HEK293 (cell line): ENCODE data around the gene GANAB.
A peak's percentile ranks its signal among the peaks of the same experiment; 100 is the strongest.

ENCODE experiments used
- CTCF ChIA-PET: fragments of 350-600 bp; formaldehyde crosslinking; extraction: SDS; loops from one replicate; lab custom pipeline; 2021; ENCODE audit warnings: antibody characterized with exemption; lab: Yijun Ruan, JAX
- POLR2A ChIA-PET: fragments of 300-600 bp; formaldehyde crosslinking; extraction: SDS; loops from one replicate; lab custom pipeline; 2020; ENCODE audit warnings: antibody characterized with exemption, inconsistent platforms; lab: Yijun Ruan, JAX
- H3K27ac ChIP-seq: fragments of 200-500 bp; sonication (Bioruptor generic); 2 replicates; pipeline ENCODE4 v1.5.1; 2014; ENCODE audit warnings: low read depth, low read length, control low read depth, inconsistent platforms; ENCODE audit errors: extremely low read depth
- H3K36me3 ChIP-seq, 2 experiments: fragments of 200-500 bp in 1 of 2; sonication (Bioruptor generic) in 1 of 2; 1 replicate in 1 of 2; 2 replicates in 1 of 2; pipeline ENCODE4 v1.5.1; 2014 to 2017; ENCODE audit warnings: inconsistent platforms in 2 of 2, low read length in 2 of 2; ENCODE audit not compliant: control insufficient read depth in 2 of 2, insufficient read depth in 1 of 2
- H3K4me1 ChIP-seq: fragments of 200-500 bp; sonication (Bioruptor generic); 2 replicates; pipeline ENCODE4 v1.5.1; 2014; ENCODE audit warnings: mild to moderate bottlenecking, low read length, inconsistent platforms; ENCODE audit not compliant: control insufficient read depth, insufficient read depth
- H3K4me3 ChIP-seq: 2 replicates; pipeline ENCODE4 v1.5.1; 2011; ENCODE audit warnings: low read depth, mild to moderate bottlenecking, control low read depth, low read length, moderate library complexity
- H3K9me3 ChIP-seq: fragments of 200-500 bp; sonication (Bioruptor generic); 2 replicates; pipeline ENCODE4 v1.5.1; 2014; ENCODE audit warnings: low read depth, low read length, inconsistent platforms; ENCODE audit not compliant: control insufficient read depth, insufficient read depth
- KLF10 ChIP-seq: fragments of 450-650 bp; IDR thresholded peaks from 2 replicates; pipeline ENCODE4 v1.5.1; 2018; ENCODE audit warnings: missing biosample characterization, mild to moderate bottlenecking, missing genetic modification characterization
- PRDM1 ChIP-seq: fragments of 450-650 bp; formaldehyde crosslinking; IDR thresholded peaks from 2 replicates; pipeline ENCODE4; 2016; ENCODE audit warnings: missing biosample characterization, missing genetic modification characterization
- ZBTB17 ChIP-seq: fragments of 450-650 bp; formaldehyde crosslinking; IDR thresholded peaks from 2 replicates; pipeline ENCODE4 v1.5.1; 2016; ENCODE audit warnings: missing biosample characterization, missing genetic modification characterization
- ZBTB48 ChIP-seq: fragments of 450-650 bp; formaldehyde crosslinking; IDR thresholded peaks from 2 replicates; pipeline ENCODE4 v1.5.1; 2016; ENCODE audit warnings: missing biosample characterization, missing genetic modification characterization
- ZNF121 ChIP-seq: fragments of 450-650 bp; formaldehyde crosslinking; IDR thresholded peaks from 2 replicates; pipeline ENCODE4 v1.5.1; 2016; ENCODE audit warnings: missing biosample characterization, missing genetic modification characterization
- ZNF335 ChIP-seq: fragments of 450-650 bp; formaldehyde crosslinking; conservative IDR thresholded peaks from 2 replicates; pipeline ENCODE4 v1.5.1; 2016; ENCODE audit warnings: missing biosample characterization, missing genetic modification characterization
- ZNF366 ChIP-seq: fragments of 450-650 bp; formaldehyde crosslinking; conservative IDR thresholded peaks from 2 replicates; pipeline ENCODE4 v1.5.1; 2016; ENCODE audit warnings: missing biosample characterization, missing genetic modification characterization
- ZNF423 ChIP-seq: fragments of 450-650 bp; formaldehyde crosslinking; IDR thresholded peaks from 2 replicates; pipeline ENCODE4 v1.5.1; 2016; ENCODE audit warnings: missing biosample characterization, missing genetic modification characterization
- ZNF473 ChIP-seq: fragments of 450-650 bp; formaldehyde crosslinking; IDR thresholded peaks from 2 replicates; pipeline ENCODE4 v1.5.1; 2017; ENCODE audit warnings: missing biosample characterization, missing genetic modification characterization
- ZNF571 ChIP-seq: fragments of 450-650 bp; formaldehyde crosslinking; IDR thresholded peaks from 2 replicates; pipeline ENCODE4 v1.5.0; 2017; ENCODE audit warnings: missing biosample characterization, missing genetic modification characterization
- ZNF596 ChIP-seq: fragments of 450-650 bp; IDR thresholded peaks from 2 replicates; pipeline ENCODE4 v1.5.0; 2018; ENCODE audit warnings: missing biosample characterization, mild to moderate bottlenecking, missing genetic modification characterization, moderate library complexity
- ZNF76 ChIP-seq: fragments of 450-650 bp; formaldehyde crosslinking; IDR thresholded peaks from 2 replicates; pipeline ENCODE4; 2016; ENCODE audit warnings: low read depth, missing biosample characterization, missing genetic modification characterization, borderline replicate concordance
- ZNF791 ChIP-seq: fragments of 450-650 bp; formaldehyde crosslinking; IDR thresholded peaks from 2 replicates; pipeline ENCODE4 v1.5.1; 2016; ENCODE audit warnings: missing biosample characterization, missing genetic modification characterization
- ZNF792 ChIP-seq: fragments of 450-650 bp; formaldehyde crosslinking; IDR thresholded peaks from 2 replicates; pipeline ENCODE4 v1.5.1; 2016; ENCODE audit warnings: missing biosample characterization, missing genetic modification characterization
- ZSCAN30 ChIP-seq: fragments of 450-650 bp; IDR thresholded peaks from 2 replicates; pipeline ENCODE4 v1.5.1; 2018; ENCODE audit warnings: missing biosample characterization, mild to moderate bottlenecking, missing genetic modification characterization, moderate library complexity
- TF ChIP-seq, protein P1 (sequence below): fragments of 450-650 bp; formaldehyde crosslinking; IDR thresholded peaks from 2 replicates; pipeline ENCODE4 v1.5.1; 2017; ENCODE audit warnings: missing biosample characterization, missing genetic modification characterization
- TF ChIP-seq, protein P2 (sequence below): fragments of 450-650 bp; formaldehyde crosslinking; IDR thresholded peaks from 2 replicates; pipeline ENCODE4 v1.5.1; 2016; ENCODE audit warnings: missing biosample characterization, missing genetic modification characterization
- TF ChIP-seq, protein P3 (sequence below): fragments of 450-650 bp; formaldehyde crosslinking; IDR thresholded peaks from 2 replicates; pipeline ENCODE4 v1.5.1; 2016; ENCODE audit warnings: missing biosample characterization, missing genetic modification characterization
- TF ChIP-seq, protein P4 (sequence below): fragments of 450-650 bp; formaldehyde crosslinking; IDR thresholded peaks from 2 replicates; pipeline ENCODE4 v1.5.1; 2017; ENCODE audit warnings: missing biosample characterization, missing genetic modification characterization
- TF ChIP-seq, protein P5 (sequence below): fragments of 450-650 bp; formaldehyde crosslinking; IDR thresholded peaks from 2 replicates; pipeline ENCODE4 v1.5.1; 2016; ENCODE audit warnings: missing biosample characterization, missing genetic modification characterization
- TF ChIP-seq, protein P6 (sequence below): fragments of 450-650 bp; formaldehyde crosslinking; IDR thresholded peaks from 2 replicates; pipeline ENCODE4 v1.5.1; 2016; ENCODE audit warnings: missing biosample characterization, missing genetic modification characterization

The GANAB gene

DNA sequence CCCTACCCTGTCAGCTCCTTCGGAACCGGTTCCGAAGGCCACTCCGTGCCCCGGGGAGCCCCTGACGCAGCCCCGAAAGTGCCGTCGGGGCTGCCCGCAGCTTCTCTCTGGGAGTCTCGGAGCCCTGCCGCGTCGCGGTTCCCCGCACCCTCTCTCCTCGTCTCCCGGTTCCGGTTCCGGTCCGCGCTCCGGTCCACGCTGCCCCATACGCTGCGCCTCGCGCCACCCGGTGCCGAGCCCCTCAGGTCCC, 45.4 kb downstream of the GANAB start (continued):
- TF ChIP-seq, protein P1, sequence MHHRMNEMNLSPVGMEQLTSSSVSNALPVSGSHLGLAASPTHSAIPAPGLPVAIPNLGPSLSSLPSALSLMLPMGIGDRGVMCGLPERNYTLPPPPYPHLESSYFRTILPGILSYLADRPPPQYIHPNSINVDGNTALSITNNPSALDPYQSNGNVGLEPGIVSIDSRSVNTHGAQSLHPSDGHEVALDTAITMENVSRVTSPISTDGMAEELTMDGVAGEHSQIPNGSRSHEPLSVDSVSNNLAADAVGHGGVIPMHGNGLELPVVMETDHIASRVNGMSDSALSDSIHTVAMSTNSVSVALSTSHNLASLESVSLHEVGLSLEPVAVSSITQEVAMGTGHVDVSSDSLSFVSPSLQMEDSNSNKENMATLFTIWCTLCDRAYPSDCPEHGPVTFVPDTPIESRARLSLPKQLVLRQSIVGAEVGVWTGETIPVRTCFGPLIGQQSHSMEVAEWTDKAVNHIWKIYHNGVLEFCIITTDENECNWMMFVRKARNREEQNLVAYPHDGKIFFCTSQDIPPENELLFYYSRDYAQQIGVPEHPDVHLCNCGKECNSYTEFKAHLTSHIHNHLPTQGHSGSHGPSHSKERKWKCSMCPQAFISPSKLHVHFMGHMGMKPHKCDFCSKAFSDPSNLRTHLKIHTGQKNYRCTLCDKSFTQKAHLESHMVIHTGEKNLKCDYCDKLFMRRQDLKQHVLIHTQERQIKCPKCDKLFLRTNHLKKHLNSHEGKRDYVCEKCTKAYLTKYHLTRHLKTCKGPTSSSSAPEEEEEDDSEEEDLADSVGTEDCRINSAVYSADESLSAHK = no peak
- TF ChIP-seq ZNF423 (tag by site-specific recombination) = no peak; the same call in 1 of the 2 replicates
- TF ChIP-seq, protein P2, sequence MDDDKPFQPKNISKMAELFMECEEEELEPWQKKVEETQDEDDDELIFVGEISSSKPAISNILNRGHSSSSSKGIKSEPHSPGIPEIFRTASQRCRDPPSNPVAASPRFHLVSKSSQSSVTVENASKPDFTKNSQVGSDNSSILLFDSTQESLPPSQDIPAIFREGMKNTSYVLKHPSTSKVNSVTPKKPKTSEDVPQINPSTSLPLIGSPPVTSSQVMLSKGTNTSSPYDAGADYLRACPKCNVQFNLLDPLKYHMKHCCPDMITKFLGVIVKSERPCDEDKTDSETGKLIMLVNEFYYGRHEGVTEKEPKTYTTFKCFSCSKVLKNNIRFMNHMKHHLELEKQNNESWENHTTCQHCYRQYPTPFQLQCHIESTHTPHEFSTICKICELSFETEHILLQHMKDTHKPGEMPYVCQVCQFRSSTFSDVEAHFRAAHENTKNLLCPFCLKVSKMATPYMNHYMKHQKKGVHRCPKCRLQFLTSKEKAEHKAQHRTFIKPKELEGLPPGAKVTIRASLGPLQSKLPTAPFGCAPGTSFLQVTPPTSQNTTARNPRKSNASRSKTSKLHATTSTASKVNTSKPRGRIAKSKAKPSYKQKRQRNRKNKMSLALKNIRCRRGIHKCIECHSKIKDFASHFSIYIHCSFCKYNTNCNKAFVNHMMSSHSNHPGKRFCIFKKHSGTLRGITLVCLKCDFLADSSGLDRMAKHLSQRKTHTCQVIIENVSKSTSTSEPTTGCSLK (tag by site-specific recombination) = no peak

DNA sequence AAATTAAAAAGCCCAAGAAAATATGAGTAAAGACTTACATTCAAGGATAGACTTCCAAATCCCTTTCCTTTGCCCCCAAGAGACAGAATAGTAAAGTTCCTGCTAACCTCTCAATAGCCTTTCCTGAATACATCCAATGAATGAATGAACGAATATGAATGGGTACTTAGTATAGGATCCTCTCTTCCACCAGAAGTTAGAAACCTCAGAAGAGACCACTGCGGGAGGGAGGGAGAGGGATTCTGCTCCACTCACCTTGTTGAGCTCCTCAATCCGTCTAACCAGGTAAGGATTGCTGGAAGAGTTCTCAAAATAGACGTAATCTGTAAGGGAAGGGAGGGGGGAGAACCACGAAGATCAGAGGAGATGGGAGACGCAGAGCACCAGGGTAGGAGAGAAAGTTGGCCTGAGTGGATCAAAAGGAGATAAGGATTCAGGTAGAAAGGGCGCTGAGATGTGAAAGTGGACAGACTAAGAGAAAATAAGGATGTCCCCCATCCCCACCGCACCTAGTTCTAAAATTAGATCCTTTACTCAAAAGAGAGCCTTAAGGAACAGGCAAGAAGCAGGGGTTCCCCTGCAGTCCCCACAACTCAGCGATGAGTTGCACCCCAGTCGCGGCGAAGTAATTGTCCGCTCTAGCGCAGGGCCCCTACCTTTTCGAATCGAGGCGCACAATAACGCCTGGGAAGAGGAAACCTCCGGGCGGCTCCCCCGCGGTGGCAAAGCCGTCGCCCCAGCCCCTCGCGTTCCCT, 45.9 kb downstream of the GANAB start:
- POLR2A ChIA-PET = interaction anchor here (0.6 to 4.2 kb wide), 12 partner anchors 9 to 176 kb away, joined by 3 to 140 read pairs (median 9); partner anchors contain the start of genes B3GAT3, C11orf98, CSKMT and EEF1G
- H3K36me3 ChIP-seq = peaks cover 17 to 68% of the 10 kb centered on the region in 2 experiments; a peak in 2 of 3 replicates
- no peaks in the 10 kb centered on the region for H3K4me1 ChIP-seq
- peak overlapping the region; percentile 95 for H3K27ac ChIP-seq
- H3K9me3 ChIP-seq = no peaks in the 10 kb centered on the region
- CTCF ChIA-PET = interaction anchor here (1.0 to 2.4 kb wide), 5 partner anchors 10 to 206 kb away, joined by 3 to 12 read pairs (median 5); partner anchors contain the start of genes GANAB, ROM1 and TUT1
- peak overlapping the region; percentile 91 for H3K4me3 ChIP-seq
- TF ChIP-seq ZNF571 (no peak), ZNF792 (tag by site-specific recombination) (0 out of 2 replicates have a peak, but pooled peaks have one; percentile 8), ZBTB17 (tag by site-specific recombination) (peak; percentile 61; the same call in 1 of the 2 replicates), ZNF335 (tag by site-specific recombination) (peak; percentile 71), ZNF791 (tag by site-specific recombination) (no peak), PRDM1 (tag by site-specific recombination) (peak; percentile 95), ZNF473 (tag by site-specific recombination) (no peak), ZNF596 (no peak), ZNF76 (tag by site-specific recombination) (no peak), ZNF121 (tag by site-specific recombination) (no peak), ZNF366 (tag by site-specific recombination) (peak; percentile 47), ZSCAN30 (tag by site-specific recombination) (no peak), ZBTB48 (tag by site-specific recombination) (no peak), KLF10 (no peak)
- TF ChIP-seq, protein P3, sequence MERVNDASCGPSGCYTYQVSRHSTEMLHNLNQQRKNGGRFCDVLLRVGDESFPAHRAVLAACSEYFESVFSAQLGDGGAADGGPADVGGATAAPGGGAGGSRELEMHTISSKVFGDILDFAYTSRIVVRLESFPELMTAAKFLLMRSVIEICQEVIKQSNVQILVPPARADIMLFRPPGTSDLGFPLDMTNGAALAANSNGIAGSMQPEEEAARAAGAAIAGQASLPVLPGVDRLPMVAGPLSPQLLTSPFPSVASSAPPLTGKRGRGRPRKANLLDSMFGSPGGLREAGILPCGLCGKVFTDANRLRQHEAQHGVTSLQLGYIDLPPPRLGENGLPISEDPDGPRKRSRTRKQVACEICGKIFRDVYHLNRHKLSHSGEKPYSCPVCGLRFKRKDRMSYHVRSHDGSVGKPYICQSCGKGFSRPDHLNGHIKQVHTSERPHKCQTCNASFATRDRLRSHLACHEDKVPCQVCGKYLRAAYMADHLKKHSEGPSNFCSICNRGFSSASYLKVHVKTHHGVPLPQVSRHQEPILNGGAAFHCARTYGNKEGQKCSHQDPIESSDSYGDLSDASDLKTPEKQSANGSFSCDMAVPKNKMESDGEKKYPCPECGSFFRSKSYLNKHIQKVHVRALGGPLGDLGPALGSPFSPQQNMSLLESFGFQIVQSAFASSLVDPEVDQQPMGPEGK (tag by site-specific recombination) = no peak
- TF ChIP-seq, protein P4, sequence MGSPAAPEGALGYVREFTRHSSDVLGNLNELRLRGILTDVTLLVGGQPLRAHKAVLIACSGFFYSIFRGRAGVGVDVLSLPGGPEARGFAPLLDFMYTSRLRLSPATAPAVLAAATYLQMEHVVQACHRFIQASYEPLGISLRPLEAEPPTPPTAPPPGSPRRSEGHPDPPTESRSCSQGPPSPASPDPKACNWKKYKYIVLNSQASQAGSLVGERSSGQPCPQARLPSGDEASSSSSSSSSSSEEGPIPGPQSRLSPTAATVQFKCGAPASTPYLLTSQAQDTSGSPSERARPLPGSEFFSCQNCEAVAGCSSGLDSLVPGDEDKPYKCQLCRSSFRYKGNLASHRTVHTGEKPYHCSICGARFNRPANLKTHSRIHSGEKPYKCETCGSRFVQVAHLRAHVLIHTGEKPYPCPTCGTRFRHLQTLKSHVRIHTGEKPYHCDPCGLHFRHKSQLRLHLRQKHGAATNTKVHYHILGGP (tag by site-specific recombination) = no peak
- TF ChIP-seq, protein P5, sequence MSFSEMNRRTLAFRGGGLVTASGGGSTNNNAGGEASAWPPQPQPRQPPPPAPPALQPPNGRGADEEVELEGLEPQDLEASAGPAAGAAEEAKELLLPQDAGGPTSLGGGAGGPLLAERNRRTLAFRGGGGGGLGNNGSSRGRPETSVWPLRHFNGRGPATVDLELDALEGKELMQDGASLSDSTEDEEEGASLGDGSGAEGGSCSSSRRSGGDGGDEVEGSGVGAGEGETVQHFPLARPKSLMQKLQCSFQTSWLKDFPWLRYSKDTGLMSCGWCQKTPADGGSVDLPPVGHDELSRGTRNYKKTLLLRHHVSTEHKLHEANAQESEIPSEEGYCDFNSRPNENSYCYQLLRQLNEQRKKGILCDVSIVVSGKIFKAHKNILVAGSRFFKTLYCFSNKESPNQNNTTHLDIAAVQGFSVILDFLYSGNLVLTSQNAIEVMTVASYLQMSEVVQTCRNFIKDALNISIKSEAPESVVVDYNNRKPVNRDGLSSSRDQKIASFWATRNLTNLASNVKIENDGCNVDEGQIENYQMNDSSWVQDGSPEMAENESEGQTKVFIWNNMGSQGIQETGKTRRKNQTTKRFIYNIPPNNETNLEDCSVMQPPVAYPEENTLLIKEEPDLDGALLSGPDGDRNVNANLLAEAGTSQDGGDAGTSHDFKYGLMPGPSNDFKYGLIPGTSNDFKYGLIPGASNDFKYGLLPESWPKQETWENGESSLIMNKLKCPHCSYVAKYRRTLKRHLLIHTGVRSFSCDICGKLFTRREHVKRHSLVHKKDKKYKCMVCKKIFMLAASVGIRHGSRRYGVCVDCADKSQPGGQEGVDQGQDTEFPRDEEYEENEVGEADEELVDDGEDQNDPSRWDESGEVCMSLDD (tag by site-specific recombination) = no peak
- TF ChIP-seq, protein P6, sequence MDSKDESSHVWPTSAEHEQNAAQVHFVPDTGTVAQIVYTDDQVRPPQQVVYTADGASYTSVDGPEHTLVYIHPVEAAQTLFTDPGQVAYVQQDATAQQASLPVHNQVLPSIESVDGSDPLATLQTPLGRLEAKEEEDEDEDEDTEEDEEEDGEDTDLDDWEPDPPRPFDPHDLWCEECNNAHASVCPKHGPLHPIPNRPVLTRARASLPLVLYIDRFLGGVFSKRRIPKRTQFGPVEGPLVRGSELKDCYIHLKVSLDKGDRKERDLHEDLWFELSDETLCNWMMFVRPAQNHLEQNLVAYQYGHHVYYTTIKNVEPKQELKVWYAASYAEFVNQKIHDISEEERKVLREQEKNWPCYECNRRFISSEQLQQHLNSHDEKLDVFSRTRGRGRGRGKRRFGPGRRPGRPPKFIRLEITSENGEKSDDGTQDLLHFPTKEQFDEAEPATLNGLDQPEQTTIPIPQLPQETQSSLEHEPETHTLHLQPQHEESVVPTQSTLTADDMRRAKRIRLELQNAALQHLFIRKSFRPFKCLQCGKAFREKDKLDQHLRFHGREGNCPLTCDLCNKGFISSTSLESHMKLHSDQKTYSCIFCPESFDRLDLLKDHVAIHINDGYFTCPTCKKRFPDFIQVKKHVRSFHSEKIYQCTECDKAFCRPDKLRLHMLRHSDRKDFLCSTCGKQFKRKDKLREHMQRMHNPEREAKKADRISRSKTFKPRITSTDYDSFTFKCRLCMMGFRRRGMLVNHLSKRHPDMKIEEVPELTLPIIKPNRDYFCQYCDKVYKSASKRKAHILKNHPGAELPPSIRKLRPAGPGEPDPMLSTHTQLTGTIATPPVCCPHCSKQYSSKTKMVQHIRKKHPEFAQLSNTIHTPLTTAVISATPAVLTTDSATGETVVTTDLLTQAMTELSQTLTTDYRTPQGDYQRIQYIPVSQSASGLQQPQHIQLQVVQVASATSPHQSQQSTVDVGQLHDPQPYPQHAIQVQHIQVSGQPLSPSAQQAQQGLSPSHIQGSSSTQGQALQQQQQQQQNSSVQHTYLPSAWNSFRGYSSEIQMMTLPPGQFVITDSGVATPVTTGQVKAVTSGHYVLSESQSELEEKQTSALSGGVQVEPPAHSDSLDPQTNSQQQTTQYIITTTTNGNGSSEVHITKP = peak; percentile 82
